AG10803 (cell line): ENCODE measurements around the gene TFCP2.
"Not testable (repeated sequence)": the region's sequence is repeated elsewhere in the genome, so short reads cannot be mapped to it uniquely, and the experiment has no call there.

ENCODE experiments used
- DNase-seq: peaks from one replicate; pipeline ENCODE4 v3.0.0; 2010; ENCODE audit warnings: low read depth
- H3K4me3 ChIP-seq: 2 replicates; pipeline ENCODE4 v1.5.1; 2011; ENCODE audit warnings: mild to moderate bottlenecking, low read length, control low read depth
- CTCF ChIP-seq: conservative IDR thresholded peaks from 2 replicates; pipeline ENCODE4 v1.5.1; 2011; ENCODE audit warnings: mild to moderate bottlenecking, low read length, control low read depth, inconsistent platforms

TFCP2 gene

GRCh38 chr12:51082561-51083125 lies 90.3 kb downstream of the TFCP2 start:
- H3K4me3 ChIP-seq: peak overlapping the region; percentile 70
- no peak for TF ChIP-seq CTCF
- peak; percentile 27 for DNase-seq

GRCh38 chr12:51081421-51081820 lies 91.5 kb downstream of the TFCP2 start:
- no peak for TF ChIP-seq CTCF

GRCh38 chr12:51080136-51080535 lies 92.8 kb downstream of the TFCP2 start:
- TF ChIP-seq CTCF: no peak
- no peak for DNase-seq
- no peak overlapping the region for H3K4me3 ChIP-seq

More at GRCh38 chr12:51081421-51081820, 91.5 kb downstream of the TFCP2 start:
- H3K4me3 ChIP-seq: no peak overlapping the region
- DNase-seq: no peak

- DNase-seq, H3K4me3 ChIP-seq: not testable (repeated sequence)
These were observed 94.1 kb downstream of the TFCP2 start for GRCh38 chr12:51078866-51079265.

- not testable (repeated sequence) for H3K4me3 ChIP-seq, DNase-seq
These were observed 94.6 kb downstream of the TFCP2 start for GRCh38 chr12:51078346-51078745.

- TF ChIP-seq CTCF: no peak
These were observed 95.0 kb downstream of the TFCP2 start for GRCh38 chr12:51077930-51078329.

GRCh38 chr12:51076236-51076930 lies 96.6 kb downstream of the TFCP2 start:
- no peak overlapping the region for H3K4me3 ChIP-seq
- no peak for TF ChIP-seq CTCF
- DNase-seq: no peak

More at GRCh38 chr12:51077930-51078329, 95.0 kb downstream of the TFCP2 start:
- H3K4me3 ChIP-seq: no peak overlapping the region
- peak; percentile 36 for DNase-seq

- DNase-seq: no peak
- TF ChIP-seq CTCF: no peak
- H3K4me3 ChIP-seq: no peak overlapping the region
These were observed 97.5 kb downstream of the TFCP2 start for GRCh38 chr12:51075390-51075789.
